RWPE2 (cell line): ENCODE measurements around the gene CDK10.

Source experiments
- ATAC-seq: fragments of 200-7000 bp; cut with Tn5 transposase; 3 replicates; pipeline ENCODE4 v1.9.1; 2021; ENCODE audit warnings: low read depth
- DNase-seq: peaks from one replicate; pipeline ENCODE4 v3.0.0-alpha.2; 2020; ENCODE audit warnings: low spot score
- H3K27ac ChIP-seq: fragments of 450-650 bp; 2 replicates; pipeline ENCODE4 v1.5.1; 2017; ENCODE audit warnings: mild to moderate bottlenecking; ENCODE audit not compliant: poor library complexity, severe bottlenecking
- H3K27me3 ChIP-seq: fragments of 250-450 bp; sonication (Bioruptor Pico); 2 replicates; pipeline ENCODE4 v1.5.1; 2021; ENCODE audit warnings: mild to moderate bottlenecking, moderate library complexity; ENCODE audit not compliant: insufficient read depth, poor library complexity, severe bottlenecking
- H3K36me3 ChIP-seq: fragments of 250-450 bp; sonication (Bioruptor Pico); 2 replicates; pipeline ENCODE4 v1.5.1; 2020; ENCODE audit warnings: low read depth, mild to moderate bottlenecking, moderate library complexity
- H3K4me1 ChIP-seq: fragments of 250-450 bp; sonication (Bioruptor Pico); 2 replicates; pipeline ENCODE4 v1.5.1; 2021; ENCODE audit warnings: mild to moderate bottlenecking, moderate library complexity; ENCODE audit not compliant: insufficient read depth, poor library complexity, severe bottlenecking
- H3K4me3 ChIP-seq: fragments of 250-450 bp; sonication (Bioruptor Pico); 2 replicates; pipeline ENCODE4 v1.5.1; 2021; ENCODE audit warnings: mild to moderate bottlenecking, moderate library complexity; ENCODE audit not compliant: severe bottlenecking
- H3K9me3 ChIP-seq: fragments of 250-450 bp; sonication (Bioruptor Pico); 2 replicates; pipeline ENCODE4 v1.5.1; 2021; ENCODE audit warnings: mild to moderate bottlenecking, moderate library complexity; ENCODE audit not compliant: severe bottlenecking
- TF ChIP-seq, protein P1 (sequence below): fragments of 450-650 bp; IDR thresholded peaks from one replicate; pipeline ENCODE4 v1.5.1; 2017; ENCODE audit warnings: mild to moderate bottlenecking, moderate library complexity; ENCODE audit not compliant: poor library complexity, severe bottlenecking

The CDK10 gene

DNA sequence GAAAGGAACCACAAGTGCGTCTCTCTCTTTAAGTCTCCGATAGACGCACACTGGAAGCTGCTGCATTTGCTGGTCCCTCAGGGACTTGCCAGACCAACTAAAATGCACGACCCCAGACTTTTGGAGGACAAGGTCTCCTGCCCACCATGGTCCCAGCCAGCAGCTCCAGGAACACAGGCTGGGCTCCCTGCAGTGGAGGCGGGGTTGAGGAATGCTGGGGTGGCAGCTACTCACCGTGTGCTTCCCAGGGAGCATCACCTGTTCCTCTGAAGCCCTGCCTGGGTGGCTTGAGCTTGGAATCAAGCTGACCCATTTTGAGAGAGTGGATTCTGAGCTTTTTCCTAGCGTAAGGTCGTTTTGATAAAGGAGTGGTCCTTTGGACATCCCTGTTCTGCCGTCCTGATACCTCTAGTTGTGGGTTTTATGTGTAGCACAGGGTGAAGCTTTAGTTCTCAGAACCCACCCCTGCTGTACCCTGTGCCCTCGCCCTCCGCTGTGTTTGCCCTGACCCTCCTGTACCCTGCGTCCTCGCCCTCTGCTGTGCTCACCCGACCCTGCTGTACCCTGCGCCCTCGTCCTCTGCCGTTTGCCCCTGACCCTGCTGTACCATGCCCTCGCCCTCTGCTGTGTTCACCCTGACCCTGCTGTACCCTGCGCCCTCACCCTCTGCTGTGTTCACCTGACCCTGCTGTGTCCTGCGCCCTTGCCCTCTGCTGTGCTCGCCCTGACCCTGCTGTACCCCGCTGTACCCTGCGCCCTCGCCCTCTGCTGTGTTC is 45.8 kb downstream of the CDK10 start:
- no peak for ATAC-seq
- Histone ChIP-seq H3K27me3 (no peaks in the 10 kb centered on the region), H3K27ac (no peak overlapping the region), H3K4me1 (no peaks in the 10 kb centered on the region), H3K36me3 (peaks cover 96% of the 10 kb centered on the region), H3K9me3 (no peaks in the 10 kb centered on the region), H3K4me3 (no peak overlapping the region)
- no peak for DNase-seq
- TF ChIP-seq, protein P1, sequence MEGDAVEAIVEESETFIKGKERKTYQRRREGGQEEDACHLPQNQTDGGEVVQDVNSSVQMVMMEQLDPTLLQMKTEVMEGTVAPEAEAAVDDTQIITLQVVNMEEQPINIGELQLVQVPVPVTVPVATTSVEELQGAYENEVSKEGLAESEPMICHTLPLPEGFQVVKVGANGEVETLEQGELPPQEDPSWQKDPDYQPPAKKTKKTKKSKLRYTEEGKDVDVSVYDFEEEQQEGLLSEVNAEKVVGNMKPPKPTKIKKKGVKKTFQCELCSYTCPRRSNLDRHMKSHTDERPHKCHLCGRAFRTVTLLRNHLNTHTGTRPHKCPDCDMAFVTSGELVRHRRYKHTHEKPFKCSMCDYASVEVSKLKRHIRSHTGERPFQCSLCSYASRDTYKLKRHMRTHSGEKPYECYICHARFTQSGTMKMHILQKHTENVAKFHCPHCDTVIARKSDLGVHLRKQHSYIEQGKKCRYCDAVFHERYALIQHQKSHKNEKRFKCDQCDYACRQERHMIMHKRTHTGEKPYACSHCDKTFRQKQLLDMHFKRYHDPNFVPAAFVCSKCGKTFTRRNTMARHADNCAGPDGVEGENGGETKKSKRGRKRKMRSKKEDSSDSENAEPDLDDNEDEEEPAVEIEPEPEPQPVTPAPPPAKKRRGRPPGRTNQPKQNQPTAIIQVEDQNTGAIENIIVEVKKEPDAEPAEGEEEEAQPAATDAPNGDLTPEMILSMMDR = no peak

DNA sequence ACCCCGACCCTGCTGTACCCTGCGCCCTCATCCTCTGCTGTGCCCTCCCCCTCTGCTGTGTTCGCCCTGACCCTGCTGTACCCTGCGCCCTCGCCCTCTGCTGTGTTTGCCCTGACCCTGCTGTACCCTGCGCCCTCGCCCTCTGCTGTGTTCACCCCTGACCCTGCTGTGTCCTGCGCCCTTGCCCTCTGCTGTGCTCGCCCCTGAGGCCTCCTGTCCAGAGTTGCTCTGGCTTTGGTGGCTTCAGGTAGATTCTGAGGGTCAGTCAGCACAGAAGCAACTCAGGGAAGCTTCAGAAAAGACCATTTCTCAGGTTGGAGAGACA is 46.4 kb downstream of the CDK10 start:
- H3K27me3 ChIP-seq = no peaks in the 10 kb centered on the region
- DNase-seq (no peak), ATAC-seq (no peak)
- TF ChIP-seq, protein P1 = no peak
- no peaks in the 10 kb centered on the region for H3K4me1 ChIP-seq
- H3K36me3 ChIP-seq = peaks cover 96% of the 10 kb centered on the region
- no peak overlapping the region for H3K27ac ChIP-seq
- H3K9me3 ChIP-seq = no peaks in the 10 kb centered on the region
- H3K4me3 ChIP-seq = no peak overlapping the region

DNA sequence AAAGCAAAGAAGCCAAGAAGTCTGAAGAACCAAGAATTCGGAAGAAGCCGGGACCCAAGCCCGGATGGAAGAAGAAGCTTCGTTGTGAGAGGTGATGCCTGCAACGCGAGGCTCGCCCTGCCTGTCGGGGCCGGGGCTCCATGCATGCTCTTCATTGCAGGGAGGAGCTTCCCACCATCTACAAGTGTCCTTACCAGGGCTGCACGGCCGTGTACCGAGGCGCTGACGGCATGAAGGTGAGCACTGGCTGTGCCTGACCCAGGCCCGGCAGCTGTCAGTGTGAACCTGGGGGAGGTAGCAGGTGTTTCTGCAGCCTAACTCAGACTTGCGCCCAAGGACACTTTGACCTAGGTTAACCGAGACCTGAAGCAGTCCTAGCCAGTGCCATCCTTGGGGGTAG is 46.8 kb downstream of the CDK10 start:
- ATAC-seq (no peak), DNase-seq (no peak)
- peaks cover 96% of the 10 kb centered on the region for H3K36me3 ChIP-seq

DNA sequence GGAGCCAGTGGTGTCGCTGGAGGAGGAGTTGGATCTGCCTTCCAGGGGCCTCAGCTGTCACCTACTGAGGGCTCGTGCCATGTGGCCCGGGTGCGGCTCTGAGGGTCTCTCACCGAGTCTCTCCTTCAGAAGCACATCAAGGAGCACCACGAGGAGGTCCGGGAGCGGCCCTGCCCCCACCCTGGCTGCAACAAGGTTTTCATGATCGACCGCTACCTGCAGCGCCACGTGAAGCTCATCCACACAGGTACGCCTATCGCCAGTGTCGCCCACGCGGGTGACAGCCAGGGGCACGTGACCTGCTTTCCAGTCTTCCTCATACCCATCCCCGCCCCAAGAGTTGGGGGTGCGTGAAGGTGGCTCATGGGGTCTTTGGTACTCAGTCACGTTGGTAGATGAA is 47.3 kb downstream of the CDK10 start:
- H3K9me3 ChIP-seq = no peaks in the 10 kb centered on the region
- H3K4me3 ChIP-seq = no peak overlapping the region
- no peak overlapping the region for H3K27ac ChIP-seq
- TF ChIP-seq, protein P1 = no peak
- peaks cover 95% of the 10 kb centered on the region for H3K36me3 ChIP-seq
- H3K27me3 ChIP-seq = no peaks in the 10 kb centered on the region
- ATAC-seq (no peak), DNase-seq (no peak)
- no peaks in the 10 kb centered on the region for H3K4me1 ChIP-seq

More for the DNA sequence above, 46.8 kb downstream of the CDK10 start:
- H3K4me1 ChIP-seq = no peaks in the 10 kb centered on the region
- H3K4me3 ChIP-seq = no peak overlapping the region
- no peaks in the 10 kb centered on the region for H3K9me3 ChIP-seq
- no peaks in the 10 kb centered on the region for H3K27me3 ChIP-seq
- TF ChIP-seq, protein P1 = no peak
- H3K27ac ChIP-seq = no peak overlapping the region

DNA sequence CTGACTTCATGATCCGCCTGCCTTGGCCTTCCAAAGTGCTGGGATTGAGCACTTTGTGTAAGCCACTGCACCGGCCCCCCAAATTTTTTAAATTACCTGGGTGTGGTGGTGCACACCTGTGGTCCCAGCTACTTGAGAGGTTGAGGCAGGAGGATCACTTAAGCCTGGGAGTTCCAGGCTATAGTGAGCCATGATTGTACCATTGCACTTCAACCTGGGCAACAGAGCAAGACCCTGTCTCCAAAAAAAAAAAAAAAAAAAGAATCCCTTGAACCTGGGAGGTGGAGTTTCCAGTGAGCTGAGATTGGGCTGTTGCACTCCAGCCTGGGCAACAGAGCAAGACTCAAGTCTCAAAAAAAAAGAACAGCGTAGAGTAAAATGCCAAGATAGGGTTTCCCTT is 50.1 kb downstream of the CDK10 start:
- Histone ChIP-seq H3K4me3 (no peak overlapping the region), H3K36me3 (peaks cover 95% of the 10 kb centered on the region), H3K27me3 (no peaks in the 10 kb centered on the region), H3K9me3 (no peaks in the 10 kb centered on the region), H3K27ac (no peak overlapping the region), H3K4me1 (no peaks in the 10 kb centered on the region)
- ATAC-seq = no peak
- TF ChIP-seq, protein P1 = no peak
- DNase-seq = no peak
